A172 (cell line): ENCODE data around the gene MCM9. TPM values are rescaled to one million over a fixed set of nuclear protein-coding genes. Genes with fewer than 3 reads are reported as not detected.
"Not testable (repeated sequence)": the region's sequence is repeated elsewhere in the genome, so short reads cannot be mapped to it uniquely, and the experiment has no call there.

Experiments used
- DNase-seq: peaks from one replicate; pipeline ENCODE4 v3.0.0-alpha.2; 2015; ENCODE audit warnings: low spot score
- total RNA-seq: library from RNA; depleted of rRNA; stranded (reverse); fragments of >200 nt; shearing (Covaris generic); gene quantifications from 2 replicates; pipeline ENCODE4 v1.2.3, GENCODE V29; 2014

The MCM9 gene
- total RNA-seq, 1 experiment from 2014 or later = 5.1 TPM

- DNase-seq = peak; percentile 92
Measured at GRCh38 chr6:118893807-118894424, 41.0 kb downstream of the MCM9 start, which contains the start of gene ASF1A. ASF1A (plus strand) TSS chr6:118894152; CDS start chr6:118894414, 262 bp downstream.

GRCh38 chr6:118893064-118893806, 41.7 kb downstream of the MCM9 start:
- peak; percentile 51 for DNase-seq

GRCh38 chr6:118892355-118892991, 42.5 kb downstream of the MCM9 start:
- DNase-seq = no peak

GRCh38 chr6:118890997-118891790, 43.8 kb downstream of the MCM9 start:
- DNase-seq = no peak

DNA sequence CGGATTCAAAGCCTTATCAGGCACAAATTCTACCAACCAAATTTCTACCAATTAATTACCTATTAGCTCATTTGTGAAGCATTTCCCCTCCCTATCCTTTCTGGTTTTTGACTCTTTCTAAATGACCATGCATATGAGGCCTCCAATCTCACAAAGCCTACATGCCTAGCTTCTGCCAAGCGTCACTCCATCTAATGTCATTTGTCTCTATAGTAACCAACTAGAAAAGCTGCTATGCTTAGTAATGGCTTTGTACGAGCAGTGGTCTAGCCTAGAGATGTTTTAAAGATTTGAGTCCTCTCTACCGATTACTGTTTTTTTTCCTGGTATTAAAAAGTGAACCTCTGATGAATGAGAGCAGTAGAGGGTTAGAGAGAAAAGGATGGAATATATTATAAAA, 45.8 kb downstream of the MCM9 start:
- no peak for DNase-seq

DNA sequence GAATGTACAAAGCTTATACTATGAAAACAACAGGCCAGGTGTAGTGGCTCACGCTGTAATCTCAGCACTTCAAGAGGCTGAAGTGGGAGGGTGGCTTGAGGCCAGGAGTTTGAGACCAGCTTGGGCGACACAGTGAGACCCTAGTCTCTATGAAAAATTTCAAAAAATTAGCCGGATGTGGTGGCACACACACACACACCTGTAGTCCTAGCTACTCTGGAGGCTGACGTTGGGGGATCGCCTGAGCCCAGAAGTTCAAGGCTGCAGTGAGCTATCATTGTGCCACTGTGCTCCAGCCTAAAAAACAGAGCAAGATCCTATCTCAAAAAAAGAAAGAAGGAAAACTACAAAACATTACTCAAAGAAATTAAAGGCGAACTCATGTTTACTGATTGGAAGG, 48.3 kb downstream of the MCM9 start:
- no peak for DNase-seq

- DNase-seq = no peak
Measured at GRCh38 chr6:118882314-118882905, 52.5 kb downstream of the MCM9 start.

GRCh38 chr6:118881440-118882313, 53.3 kb downstream of the MCM9 start:
- DNase-seq = no peak

- no peak for DNase-seq
Measured at GRCh38 chr6:118877806-118878205, 57.2 kb downstream of the MCM9 start.

- DNase-seq = no peak
Measured at GRCh38 chr6:118876814-118877213, 58.1 kb downstream of the MCM9 start.

DNA sequence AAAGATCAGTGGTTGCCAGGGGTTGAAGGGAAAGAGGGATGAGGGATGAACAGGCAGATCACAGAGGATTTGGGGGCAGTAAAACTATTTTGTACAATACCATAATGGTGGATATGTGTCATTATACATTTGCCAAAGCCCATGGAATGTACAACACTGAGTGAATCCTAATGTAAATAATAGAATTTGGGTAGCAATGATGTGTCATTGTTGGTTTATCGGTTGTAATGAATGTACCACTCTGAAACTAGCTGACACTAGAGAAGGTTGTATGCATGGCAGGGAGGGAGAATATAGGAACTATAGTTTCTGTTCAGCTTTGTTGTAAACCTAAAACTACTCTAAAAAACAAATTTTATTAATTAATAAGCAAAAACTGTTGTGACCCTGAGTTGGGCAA, 58.8 kb downstream of the MCM9 start:
- no peak for DNase-seq

DNA sequence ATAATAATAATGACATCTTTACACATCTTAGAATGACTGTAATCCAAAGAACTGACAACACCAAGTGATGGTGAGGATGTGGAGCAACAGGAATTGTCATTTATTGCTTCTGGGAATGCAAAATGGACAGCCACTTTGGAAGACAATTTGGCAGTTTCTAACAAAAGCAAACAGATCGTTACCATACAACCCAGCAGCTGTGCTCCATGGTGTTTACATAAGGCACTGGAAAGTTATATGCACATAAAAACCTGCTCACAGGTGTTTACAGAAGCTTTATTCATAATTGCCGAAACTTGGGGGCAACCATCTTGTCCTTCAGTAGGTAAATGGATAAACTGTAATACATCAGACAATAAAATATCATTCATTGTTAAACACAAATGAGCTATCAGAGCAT, 59.3 kb downstream of the MCM9 start:
- no peak for DNase-seq

DNA sequence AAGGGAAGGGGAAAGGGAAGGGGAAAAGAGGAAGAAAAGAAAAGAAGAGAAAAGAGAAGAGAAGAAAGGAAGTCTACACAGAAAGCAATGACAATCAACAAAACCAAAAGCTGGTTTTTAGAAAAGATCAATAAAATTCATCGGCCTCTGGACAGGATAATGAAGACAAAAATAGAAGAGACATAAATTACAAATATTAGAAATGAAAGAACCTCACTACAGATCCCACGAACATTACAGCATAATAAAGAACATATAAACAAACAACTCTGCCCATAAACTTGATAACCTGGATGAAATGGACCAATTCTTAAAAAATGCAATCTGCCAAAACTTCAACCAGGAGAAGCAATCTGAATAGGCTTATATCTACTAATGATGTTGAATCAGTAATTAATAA, 61.7 kb downstream of the MCM9 start:
- DNase-seq = no peak

DNA sequence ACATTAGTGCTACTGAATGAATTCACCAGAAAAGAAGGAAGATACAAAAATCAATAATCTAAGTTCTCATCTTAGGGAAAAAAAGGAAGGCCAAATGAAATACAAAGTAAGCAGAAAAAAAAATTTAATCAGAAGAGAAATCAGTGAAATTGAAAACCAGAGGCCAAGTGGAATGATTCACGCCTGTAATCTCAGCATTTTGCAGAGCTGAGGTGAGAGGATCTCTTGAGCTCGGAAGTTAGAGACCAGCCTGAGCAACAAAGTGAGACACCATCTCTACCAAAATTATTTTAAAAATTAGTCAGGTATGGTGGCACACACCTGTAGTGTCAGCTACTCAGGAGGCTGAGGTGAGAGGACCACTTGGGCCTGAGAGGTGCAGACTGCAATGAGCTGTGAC, 62.2 kb downstream of the MCM9 start:
- DNase-seq = no peak

DNA sequence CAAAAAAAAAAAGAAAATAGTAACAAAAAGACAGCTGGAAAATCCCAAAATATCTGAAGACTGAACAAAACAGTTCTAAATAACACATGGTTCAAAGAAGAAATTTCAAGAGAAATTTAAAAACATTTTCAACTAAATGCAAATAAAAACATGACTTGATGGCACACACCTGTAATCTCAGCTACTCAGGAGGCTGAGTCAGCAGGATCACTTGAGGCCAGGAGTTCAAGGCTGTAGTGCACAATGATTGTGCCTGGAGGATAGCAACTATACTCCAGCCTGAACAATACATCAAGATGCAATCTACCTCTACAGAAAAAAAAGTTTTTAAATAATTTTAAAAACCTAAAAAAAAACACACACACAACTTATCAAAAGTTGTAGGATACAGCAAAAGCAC, 62.6 kb downstream of the MCM9 start:
- DNase-seq = no peak

DNA sequence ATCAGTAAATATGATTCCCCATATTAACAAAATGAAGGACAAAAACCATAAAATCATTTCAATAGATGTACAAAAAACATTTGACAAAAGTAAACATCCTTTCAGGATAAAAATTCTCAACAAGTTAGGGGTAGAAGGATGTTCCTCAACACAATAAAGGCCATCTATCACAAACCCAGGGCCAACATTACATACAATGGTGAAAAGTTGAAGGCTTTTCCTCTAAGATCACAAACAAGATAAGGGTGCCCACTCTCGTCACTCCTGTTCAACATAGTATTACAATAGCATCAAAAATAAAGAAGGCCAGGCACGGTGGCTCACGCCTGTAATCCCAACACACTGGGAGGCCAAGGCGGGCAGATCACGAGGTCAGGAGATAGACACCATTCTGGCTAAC, 63.6 kb downstream of the MCM9 start:
- DNase-seq = no peak

DNA sequence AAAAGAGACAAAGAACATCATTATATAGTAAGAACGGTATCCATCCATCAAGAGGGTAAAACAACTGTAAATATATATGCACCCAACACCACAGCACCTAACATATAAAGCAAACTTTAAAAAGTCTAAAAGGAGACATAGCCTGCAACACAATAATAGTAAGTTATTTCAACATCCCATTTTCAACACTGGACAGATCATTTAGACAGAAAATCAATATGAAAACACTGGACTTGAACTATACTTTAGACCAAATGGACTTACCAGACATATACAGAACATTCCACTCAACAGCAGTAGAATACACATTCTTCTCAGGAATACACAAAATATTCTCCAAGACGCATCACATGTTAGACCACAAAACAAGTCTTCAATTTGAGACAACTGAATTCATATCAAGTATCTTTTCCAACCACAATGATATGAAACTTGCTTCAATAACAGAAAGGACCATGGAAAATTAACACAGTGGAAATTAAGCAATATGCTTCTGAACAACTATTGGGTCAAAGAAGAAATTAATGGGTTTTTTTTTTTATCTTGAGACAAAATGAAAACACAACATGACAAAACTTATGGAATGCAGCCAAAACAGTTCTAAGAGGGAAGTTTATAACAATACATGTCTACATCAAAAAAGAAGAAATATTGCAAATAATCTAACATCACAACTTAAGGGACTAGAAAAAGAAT, 64.9 kb downstream of the MCM9 start:
- DNase-seq = no peak

DNA sequence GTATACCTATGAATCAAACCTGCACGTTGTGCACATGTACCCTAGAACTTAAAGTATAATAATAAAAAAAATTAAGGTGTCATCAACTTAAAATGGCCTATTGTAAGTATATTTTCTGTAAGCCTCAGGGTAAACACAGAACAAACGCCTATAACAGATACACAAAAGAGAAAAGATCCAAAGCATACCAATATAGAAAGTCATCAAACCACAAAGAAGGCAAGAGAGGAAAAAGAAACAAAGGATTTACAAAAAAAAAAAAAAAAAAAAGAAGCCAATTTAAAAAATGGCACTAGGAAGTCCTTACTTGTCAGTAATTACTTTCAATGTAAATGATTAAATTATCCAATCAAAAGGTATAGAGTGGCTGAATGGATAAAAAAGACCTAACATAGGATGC, 65.6 kb downstream of the MCM9 start:
- DNase-seq = peak; percentile 29

GRCh38 chr6:118868901-118869300, 66.1 kb downstream of the MCM9 start:
- DNase-seq = not testable (repeated sequence)

DNA sequence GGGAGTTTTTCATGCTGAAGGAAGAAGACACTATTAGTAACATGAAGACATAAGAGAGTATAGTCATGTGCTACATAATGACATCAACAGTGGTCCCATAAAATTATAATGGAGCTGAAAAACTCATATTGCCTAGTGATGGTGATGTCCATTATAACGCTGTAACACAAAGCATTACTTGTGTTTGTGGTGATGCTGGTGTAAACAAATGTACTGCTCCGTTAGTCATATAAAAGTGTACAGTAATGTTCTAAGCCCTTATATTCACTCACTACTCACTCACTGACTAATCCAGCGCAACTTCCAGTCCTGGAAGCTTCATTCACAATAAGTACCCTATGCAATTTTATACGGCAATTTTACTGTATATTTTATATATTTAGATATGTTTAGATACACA, 67.8 kb downstream of the MCM9 start:
- DNase-seq = no peak
